GM18508 (cell line): ENCODE results near the gene ATOH8.

ENCODE experiments used
- ATAC-seq: cut with Tn5 transposase; IDR thresholded peaks from one replicate; pipeline ENCODE4 v1.9.1; 2021; ENCODE audit warnings: moderate number of reproducible peaks; ENCODE audit not compliant: insufficient read depth, unreplicated experiment

Gene ATOH8

GRCh38 chr2:85718009-85718391 lies 35.8 kb upstream of the ATOH8 start:
- no peak for ATAC-seq

GRCh38 chr2:85718885-85719492 lies 34.8 kb upstream of the ATOH8 start:
- no peak for ATAC-seq

GRCh38 chr2:85719609-85720240 lies 34.1 kb upstream of the ATOH8 start:
- ATAC-seq = no peak

- ATAC-seq = no peak
Measured at GRCh38 chr2:85720533-85720932, 33.3 kb upstream of the ATOH8 start.

- no peak for ATAC-seq
Measured at GRCh38 chr2:85721641-85722040, 32.1 kb upstream of the ATOH8 start.

GRCh38 chr2:85722519-85722918 lies 31.3 kb upstream of the ATOH8 start:
- no peak for ATAC-seq

GRCh38 chr2:85723707-85724360 lies 30.0 kb upstream of the ATOH8 start:
- ATAC-seq = no peak

- no peak for ATAC-seq
Measured at GRCh38 chr2:85724731-85725181, 29.0 kb upstream of the ATOH8 start.

- ATAC-seq = no peak
Measured at GRCh38 chr2:85725451-85725850, 28.3 kb upstream of the ATOH8 start.

- no peak for ATAC-seq
Measured at GRCh38 chr2:85727798-85728197, 26.0 kb upstream of the ATOH8 start.

GRCh38 chr2:85728342-85728741 lies 25.4 kb upstream of the ATOH8 start:
- no peak for ATAC-seq

GRCh38 chr2:85728883-85729824 lies 24.6 kb upstream of the ATOH8 start:
- ATAC-seq = no peak

GRCh38 chr2:85729825-85730510 lies 23.8 kb upstream of the ATOH8 start:
- ATAC-seq = no peak

GRCh38 chr2:85730686-85731230 lies 23.0 kb upstream of the ATOH8 start:
- no peak for ATAC-seq

GRCh38 chr2:85731606-85732005 lies 22.2 kb upstream of the ATOH8 start:
- no peak for ATAC-seq

GRCh38 chr2:85732467-85733120 lies 21.2 kb upstream of the ATOH8 start:
- no peak for ATAC-seq

- ATAC-seq = no peak
Measured at GRCh38 chr2:85733121-85733960, 20.4 kb upstream of the ATOH8 start.

- no peak for ATAC-seq
Measured at GRCh38 chr2:85734015-85734414, 19.8 kb upstream of the ATOH8 start.
